Measurements from ENCODE around the gene WDR49. TPM values are rescaled to one million over a fixed set of nuclear protein-coding genes. Genes with fewer than 3 reads are reported as not detected.

The WDR49 gene
- not detected in 2 replicates for total RNA-seq

GRCh38 chr3:167653760-167654159 is at the start of gene WDR49:
TSS of gene WDR49 (minus strand) at chr3:167653942. CDS start at chr3:167653425, 517 bp downstream.

GRCh38 chr3:167473863-167474262 is 179.9 kb downstream of the WDR49 start, which contains the start of gene SERPINI2:
TSS of gene SERPINI2 (minus strand) at chr3:167474042. CDS start at chr3:167471834, 2,208 bp downstream.

Other genes with a start within 250 kb of the WDR49 start
- not detected in 2 replicates for gene SERPINI2, start 179.9 kb downstream of the WDR49 start, total RNA-seq
- 42.2 and 44.7 TPM in 2 replicates for gene PDCD10, start 81.0 kb upstream of the WDR49 start, total RNA-seq
- 2.3 and 5.5 TPM in 2 replicates for gene SERPINI1, start 81.8 kb upstream of the WDR49 start, total RNA-seq